ENCODE results near the gene LRTM1. TPM values are rescaled to one million over a fixed set of nuclear protein-coding genes. Genes with fewer than 3 reads are reported as not detected.
A peak's percentile ranks its signal among the peaks of the same experiment; 100 is the strongest.

Gene LRTM1
- total and polyA plus RNA-seq, 7 donors: not detected

- no peaks in the 10 kb centered on the region for H3K4me1 ChIP-seq
- H3K27me3 ChIP-seq: no peaks in the 10 kb centered on the region
- no peaks in the 10 kb centered on the region for H3K36me3 ChIP-seq
- 61 to 74% methylated on average over 2 of the region's 2 CpGs for WGBS, 2 donors
- no peak for DNase-seq
- H3K4me3 ChIP-seq: no peak overlapping the region
- TF ChIP-seq POLR2A (IDR thresholded peaks at IDR 0.05): no peak
- no peak for TF ChIP-seq CTCF (IDR thresholded peaks at IDR 0.05)
- no peak for TF ChIP-seq EP300 (IDR thresholded peaks at IDR 0.05)
- no peak for TF ChIP-seq POLR2AphosphoS5 (IDR thresholded peaks at IDR 0.05)
- intact Hi-C loops (cut with DNase I): no loop called here
- no peak overlapping the region for H3K27ac ChIP-seq
- peaks cover 0 to 3% (median 1%) of the 10 kb centered on the region in 4 donors for H3K9me3 ChIP-seq
These were observed 13.7 kb downstream of the LRTM1 start for GRCh38 chr3:54914180-54914579.

- Histone ChIP-seq H3K27ac (no peak overlapping the region), H3K4me3 (no peak overlapping the region), H3K36me3 (no peaks in the 10 kb centered on the region), H3K27me3 (no peaks in the 10 kb centered on the region), H3K9me3 (peaks cover 0 to 3% (median 1%) of the 10 kb centered on the region in 4 donors), H3K4me1 (peaks cover 0 to 6% (median 0%) of the 10 kb centered on the region in 4 donors)
- DNase-seq: no peak
- WGBS, 2 donors: 92% methylated on average over 2 of the region's 2 CpGs
- TF ChIP-seq EP300 (IDR thresholded peaks at IDR 0.05): no peak
- no peak for TF ChIP-seq CTCF (IDR thresholded peaks at IDR 0.05)
- no peak for TF ChIP-seq POLR2AphosphoS5 (IDR thresholded peaks at IDR 0.05)
- no peak for TF ChIP-seq POLR2A (IDR thresholded peaks at IDR 0.05)
- intact Hi-C loops (cut with DNase I): no loop called here
These were observed 18.7 kb downstream of the LRTM1 start for GRCh38 chr3:54909191-54909590.

GRCh38 chr3:54906763-54907162 is 21.1 kb downstream of the LRTM1 start:
- 94 to 97% methylated on average over 2 of the region's 2 CpGs for WGBS, 2 donors
- Histone ChIP-seq H3K9me3 (peaks cover 0 to 2% (median under 1%) of the 10 kb centered on the region in 4 donors), H3K27ac (no peak overlapping the region), H3K4me1 (peaks cover 0 to 9% (median 4%) of the 10 kb centered on the region in 4 donors), H3K36me3 (no peaks in the 10 kb centered on the region), H3K27me3 (no peaks in the 10 kb centered on the region), H3K4me3 (no peak overlapping the region)
- no peak for TF ChIP-seq POLR2AphosphoS5 (IDR thresholded peaks at IDR 0.05)
- TF ChIP-seq POLR2A (IDR thresholded peaks at IDR 0.05): no peak
- TF ChIP-seq CTCF (IDR thresholded peaks at IDR 0.05): no peak
- intact Hi-C loops (cut with DNase I): no loop called here
- no peak for DNase-seq

GRCh38 chr3:54905920-54906319 is 21.9 kb downstream of the LRTM1 start:
- intact Hi-C loops (cut with DNase I): no loop called here
- no peak overlapping the region for H3K27ac ChIP-seq
- no peak for TF ChIP-seq POLR2A (IDR thresholded peaks at IDR 0.05)
- no peak for TF ChIP-seq EP300 (IDR thresholded peaks at IDR 0.05)
- no peak for TF ChIP-seq POLR2AphosphoS5 (IDR thresholded peaks at IDR 0.05)
- TF ChIP-seq CTCF (IDR thresholded peaks at IDR 0.05): no peak
- H3K27me3 ChIP-seq: no peaks in the 10 kb centered on the region
- H3K36me3 ChIP-seq: no peaks in the 10 kb centered on the region
- DNase-seq: no peak
- H3K9me3 ChIP-seq: no peaks in the 10 kb centered on the region
- 92 to 93% methylated on average over 3 of the region's 3 CpGs for WGBS, 2 donors
- H3K4me1 ChIP-seq: peaks cover 0 to 18% (median 12%) of the 10 kb centered on the region in 4 donors
- H3K4me3 ChIP-seq: no peak overlapping the region

- no peak overlapping the region for H3K4me3 ChIP-seq
- 79 to 82% methylated on average over 2 of the region's 2 CpGs for WGBS, 2 donors
- no peaks in the 10 kb centered on the region for H3K27me3 ChIP-seq
- no peaks in the 10 kb centered on the region for H3K36me3 ChIP-seq
- peaks cover 0 to 21% (median 14%) of the 10 kb centered on the region in 4 donors for H3K4me1 ChIP-seq
- TF ChIP-seq CTCF (IDR thresholded peaks at IDR 0.05) (no peak), POLR2AphosphoS5 (IDR thresholded peaks at IDR 0.05) (no peak), EP300 (IDR thresholded peaks at IDR 0.05) (no peak), POLR2A (IDR thresholded peaks at IDR 0.05) (no peak)
- intact Hi-C loops (cut with DNase I): no loop called here
- DNase-seq: no peak
- H3K27ac ChIP-seq: peak overlapping the region in 1 of 4 donors; percentile 18
- no peaks in the 10 kb centered on the region for H3K9me3 ChIP-seq
These were observed 22.5 kb downstream of the LRTM1 start for GRCh38 chr3:54905261-54905888.

Measured in sigmoid colon (tissue), 7 donors.